Measurements from ENCODE around the gene ESRRA.

- TF ChIP-seq CTCF (IDR thresholded peaks at IDR 0.05) (no peak), POLR2A (IDR thresholded peaks at IDR 0.05; ENCODE audit: low read depth) (no peak), EP300 (IDR thresholded peaks at IDR 0.05) (no peak)
These were observed 52.1 kb downstream of the ESRRA start for GRCh38 chr11:64357446-64357845.
